Measurements from ENCODE around the gene DBP.
"Not testable (repeated sequence)": the region's sequence is repeated elsewhere in the genome, so short reads cannot be mapped to it uniquely, and the experiment has no call there.

The DBP gene

DNA sequence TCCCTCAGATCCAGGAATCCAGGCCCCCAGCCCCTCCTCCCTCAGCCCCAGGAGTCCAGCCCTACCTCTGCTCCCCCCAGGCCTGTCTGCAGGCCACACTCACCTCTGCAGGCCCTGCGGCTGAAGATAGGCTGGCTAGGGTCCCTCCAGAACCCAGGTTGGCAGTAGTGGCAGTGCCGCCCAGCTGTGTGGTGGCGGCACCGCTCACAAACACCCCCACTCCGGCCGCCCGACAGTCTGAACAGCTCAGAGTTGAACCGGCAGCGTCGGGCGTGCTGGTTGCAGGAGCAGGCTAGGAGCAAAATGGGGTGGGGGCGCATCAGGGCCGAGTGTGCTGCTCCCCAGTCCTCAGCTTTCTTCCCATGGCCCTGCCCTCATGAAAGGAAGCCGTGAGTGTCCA, 27.3 kb upstream of the DBP start:
- DNase-seq, result no peak

DNA sequence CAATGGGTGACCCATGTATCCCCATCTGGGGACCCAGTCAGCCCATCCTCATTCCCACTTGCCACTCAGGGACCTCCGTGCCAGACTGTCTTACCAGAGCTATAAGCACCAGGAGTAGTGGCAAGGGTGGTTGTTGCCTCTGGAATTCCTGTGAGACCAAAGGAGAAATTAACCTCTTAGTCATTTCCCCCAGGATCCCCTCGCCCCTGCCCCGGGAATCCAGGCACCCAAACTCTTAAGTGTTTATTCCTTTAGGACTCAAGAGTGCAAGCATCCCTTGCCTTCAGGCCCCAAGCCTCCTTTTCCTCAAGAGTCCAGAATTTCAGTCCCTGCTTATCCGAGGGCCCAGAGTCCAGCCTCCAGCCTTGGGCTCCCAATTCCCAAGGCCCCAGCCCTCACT, 26.5 kb upstream of the DBP start:
- DNase-seq, result no peak

DNA sequence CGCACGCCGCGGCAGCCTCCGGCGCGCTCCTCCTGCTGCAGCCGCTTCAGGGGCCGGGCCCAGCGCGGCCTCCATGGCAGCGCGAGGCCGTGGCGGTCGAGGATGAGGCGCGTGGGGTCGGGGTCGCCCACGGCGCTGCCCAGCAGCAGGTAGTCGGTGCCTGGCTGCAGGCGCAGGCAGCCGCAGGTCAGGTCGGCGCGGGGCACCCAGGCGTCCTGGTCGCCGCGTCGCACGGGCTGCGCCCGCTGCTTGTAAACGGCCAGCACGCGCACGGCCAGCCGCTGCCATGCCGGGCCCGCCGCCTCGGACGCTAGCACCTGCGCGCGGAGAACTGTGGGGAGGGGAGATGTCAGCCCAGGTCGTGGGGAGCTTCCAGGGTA, 24.5 kb upstream of the DBP start:
- DNase-seq, result no peak

DNA sequence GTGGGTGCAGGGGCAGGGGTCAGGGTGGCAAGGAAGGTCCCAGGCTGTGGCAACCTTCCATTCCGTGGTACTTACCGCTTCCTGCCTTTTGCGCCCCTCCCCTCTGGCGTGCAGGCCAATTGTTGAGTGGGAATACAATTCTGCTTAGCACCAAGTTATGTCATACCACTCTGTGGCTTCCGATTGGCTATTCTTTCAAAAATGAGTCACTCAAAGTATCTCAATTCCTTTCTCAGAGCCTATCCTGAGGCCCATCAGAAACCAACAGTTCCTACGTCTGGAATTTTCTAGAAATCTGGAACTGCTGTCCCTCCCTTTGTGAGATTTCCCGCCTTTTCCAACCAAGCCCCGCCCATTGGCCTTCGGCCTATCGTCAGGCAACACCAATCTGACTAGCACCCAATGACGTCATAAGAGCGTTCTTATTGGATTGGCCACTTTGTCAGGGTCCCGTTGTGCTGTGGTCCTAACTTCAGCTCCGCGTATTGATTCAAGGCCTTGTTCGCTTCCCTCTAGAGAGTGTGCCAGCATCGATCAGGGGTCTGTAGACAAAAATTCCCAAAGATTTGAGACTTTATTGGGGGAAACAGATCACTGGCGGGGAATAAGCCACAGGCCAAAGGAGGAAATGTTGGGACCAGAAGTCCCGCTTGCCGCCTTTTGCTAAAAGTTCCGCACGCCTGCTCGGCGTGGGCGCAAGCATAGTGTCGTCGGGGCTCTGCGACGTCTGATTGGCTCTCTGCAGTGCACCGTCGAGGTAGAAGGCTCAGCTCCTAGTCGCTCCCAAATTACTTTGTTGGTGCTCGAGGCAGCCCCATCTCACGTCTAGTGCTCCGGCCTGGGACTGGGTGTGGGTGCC, 23.9 kb upstream of the DBP start:
- peak; percentile 80 for DNase-seq

DNA sequence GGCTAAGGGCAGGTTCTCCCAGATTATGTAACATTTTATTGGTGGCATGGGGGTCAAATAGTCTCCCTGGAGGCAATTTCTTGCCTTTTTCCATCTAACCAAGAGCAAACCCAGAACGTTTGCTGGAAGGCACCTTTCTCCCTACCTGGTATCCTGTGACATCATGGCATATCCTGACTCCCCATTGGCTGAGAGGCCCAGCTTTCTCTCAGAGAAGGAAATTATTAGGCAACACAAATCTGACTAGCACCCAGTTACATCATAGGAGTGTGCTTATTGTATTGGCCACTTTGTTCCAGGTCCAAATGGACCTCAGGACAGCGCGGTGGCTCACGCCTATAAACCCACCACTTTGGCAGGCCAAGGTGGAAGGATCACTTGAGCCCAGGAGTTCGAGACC, 22.6 kb upstream of the DBP start:
- DNase-seq, result no peak

DNA sequence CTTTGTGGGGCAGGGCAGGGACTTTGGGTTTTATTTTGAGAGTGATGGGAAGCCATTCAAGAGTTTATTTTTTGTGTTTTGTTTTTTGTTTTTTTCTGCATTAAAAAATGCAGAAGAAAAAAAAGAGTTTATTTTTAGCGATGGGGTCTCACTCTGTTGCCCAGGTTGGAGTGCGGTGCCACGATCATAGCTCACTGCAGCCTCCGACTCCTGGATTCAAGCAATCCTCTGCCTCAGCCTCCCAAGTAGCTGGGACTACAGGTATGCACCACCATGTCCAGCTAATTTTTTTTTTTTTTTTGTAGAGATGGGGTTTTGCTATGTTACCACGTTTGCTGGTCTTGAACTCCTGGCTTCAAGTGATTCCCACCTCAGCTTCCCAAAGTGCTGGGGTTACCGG, 21.3 kb upstream of the DBP start:
- DNase-seq, result no peak

DNA sequence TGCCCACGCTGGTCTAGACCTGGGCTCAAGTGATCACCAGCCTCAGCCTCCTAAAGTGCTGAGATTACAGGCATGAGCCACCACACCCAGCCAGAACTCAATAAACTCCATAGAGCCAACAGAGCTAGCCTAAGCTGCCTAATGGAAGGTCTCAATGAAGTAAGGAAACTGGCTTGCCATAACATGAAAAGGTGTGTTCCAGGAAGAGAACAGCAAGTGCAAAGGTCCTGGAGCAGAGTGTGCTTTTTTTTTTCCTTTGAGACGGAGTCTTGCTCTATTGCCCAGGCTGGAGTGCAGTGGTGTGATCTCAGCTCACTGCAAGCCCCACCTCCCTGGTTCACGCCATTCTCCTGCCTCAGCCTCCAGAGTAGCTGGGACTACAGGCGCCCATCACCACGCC, 20.6 kb upstream of the DBP start:
- not testable (repeated sequence) for DNase-seq

DNA sequence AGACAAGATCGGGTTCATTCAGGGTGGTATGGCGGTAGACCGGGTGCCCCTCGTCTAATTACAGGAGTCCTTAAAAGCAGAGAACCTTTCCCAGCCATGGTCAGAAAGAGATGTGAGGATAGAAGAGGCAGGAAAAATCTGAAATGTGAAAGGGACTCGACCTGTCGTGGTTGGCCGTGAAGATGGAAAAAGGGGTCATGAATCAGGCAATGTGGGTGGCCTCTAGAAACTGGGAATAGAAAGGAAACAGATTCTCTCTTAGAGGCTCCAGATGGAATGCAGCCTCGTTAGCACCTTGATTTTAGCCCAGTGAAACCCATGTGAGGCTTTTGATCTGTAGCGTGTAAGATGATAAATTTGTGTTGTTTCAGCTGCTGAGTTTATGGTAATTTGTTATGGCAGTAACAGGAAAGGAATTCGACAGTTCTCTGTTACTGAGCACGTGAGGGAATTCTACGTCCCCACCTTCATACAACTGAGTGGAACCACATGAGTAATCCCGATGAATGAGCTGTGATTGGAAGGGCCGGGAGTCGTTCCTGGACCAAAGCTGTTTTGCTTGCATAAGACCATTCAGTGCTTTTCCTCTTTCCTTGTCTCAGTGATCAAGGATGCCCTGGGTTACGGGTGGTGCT, 19.8 kb upstream of the DBP start:
- no peak for DNase-seq

DNA sequence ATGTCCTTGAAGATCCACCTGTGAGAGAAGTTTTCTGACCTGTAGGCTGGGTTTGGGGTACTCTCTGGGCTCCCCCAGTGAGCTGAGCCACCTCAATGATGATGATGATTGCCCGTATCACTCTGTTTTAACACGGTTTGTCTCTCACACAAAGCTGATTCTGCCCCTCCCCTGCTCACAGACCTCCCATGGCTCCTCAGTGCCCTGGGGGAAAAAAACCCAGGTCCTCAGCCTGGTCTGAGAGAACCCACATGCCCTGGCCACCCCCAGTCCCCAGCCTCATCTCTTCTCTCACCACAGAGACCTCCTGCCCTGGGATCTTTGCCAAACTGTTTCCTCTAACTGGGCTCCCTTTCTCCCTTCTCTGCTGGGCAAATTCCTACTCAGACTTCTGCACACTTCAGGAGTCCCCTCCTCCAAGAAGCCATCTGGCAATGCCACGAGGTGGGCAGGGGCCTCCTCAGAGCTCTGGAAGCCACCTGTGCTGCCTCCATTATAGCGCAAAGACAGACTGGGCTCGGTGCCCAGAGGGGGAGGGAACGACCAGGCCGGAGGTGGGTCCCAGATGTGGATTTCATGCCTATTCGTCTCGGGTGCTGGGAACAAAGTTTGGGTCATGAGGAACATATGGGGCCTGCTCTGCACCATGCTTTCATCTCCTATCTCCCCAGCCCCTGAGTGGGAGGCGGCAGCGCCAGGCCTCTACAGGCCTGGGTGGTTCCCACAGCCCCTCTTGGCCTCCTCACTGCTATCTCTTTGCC, 17.3 kb upstream of the DBP start:
- no peak for DNase-seq

DNA sequence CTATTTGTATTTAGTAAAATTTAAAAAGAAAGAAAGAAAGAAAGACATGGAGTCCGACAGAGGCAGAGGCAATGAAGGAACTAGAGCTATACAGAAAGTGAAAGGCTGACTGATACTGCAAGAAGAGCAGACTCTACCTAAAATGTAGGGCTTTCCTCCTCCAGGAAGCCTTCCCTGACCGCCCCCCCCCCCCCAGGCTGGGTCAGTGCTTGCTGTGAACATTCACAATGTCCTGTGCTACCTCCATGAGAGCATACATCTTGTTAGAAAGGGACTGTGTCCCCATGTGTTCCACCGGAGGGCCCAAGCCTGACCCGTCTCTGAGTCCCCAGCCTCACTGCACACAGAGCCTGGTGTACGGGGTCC, 14.5 kb upstream of the DBP start:
- no peak for DNase-seq

DNA sequence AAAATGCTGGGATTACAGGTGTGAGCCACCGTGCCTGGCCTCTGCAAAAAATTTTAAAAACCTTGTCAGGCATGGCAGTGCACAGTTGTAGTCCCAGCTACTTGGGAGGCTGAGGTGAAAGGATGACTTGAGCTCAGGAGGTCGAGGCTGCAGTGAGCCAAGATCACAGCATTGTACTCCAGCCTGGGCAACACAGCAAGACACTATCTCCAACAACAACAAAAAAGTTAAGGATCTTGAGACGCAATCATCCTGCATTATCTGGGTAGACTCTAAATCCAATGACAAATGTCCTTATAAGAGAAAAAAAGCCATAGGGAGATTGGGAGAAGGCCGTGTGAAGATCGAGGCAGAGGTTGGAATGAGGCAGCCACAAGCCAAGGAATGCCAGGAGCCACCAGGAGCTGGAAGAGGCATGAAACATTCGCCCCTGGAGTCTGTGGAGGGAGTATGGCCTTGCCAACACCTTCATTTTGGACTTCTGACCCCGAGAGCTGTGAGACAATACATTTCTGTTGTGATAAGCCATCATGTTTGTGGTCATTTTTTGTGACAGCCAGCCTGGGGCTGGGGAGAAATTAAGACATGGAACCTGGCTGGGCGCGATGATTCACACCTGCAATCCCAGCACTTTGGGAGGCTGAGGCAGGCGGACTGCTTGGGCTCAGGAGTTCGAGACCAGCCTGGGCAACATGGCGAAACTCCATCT, 13.9 kb upstream of the DBP start:
- DNase-seq, result no peak

DNA sequence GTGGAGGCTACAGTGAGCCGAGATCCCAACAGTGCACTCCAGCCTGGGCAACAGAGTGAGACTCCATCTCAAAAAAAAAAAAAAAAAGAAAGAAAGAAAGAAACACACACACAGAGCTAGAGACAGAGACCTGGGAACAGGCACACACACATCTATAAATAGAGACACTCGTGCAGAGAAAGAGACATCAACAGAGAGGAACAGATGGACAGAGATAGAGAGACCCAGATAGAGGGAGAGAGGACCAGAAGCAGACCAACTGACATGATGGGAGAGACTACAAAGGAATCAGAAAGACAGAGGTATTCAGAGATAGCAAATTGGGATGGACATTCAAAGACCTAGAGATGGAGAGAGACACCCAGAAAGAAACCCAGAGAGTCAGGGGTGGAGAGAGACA, 11.0 kb upstream of the DBP start:
- DNase-seq, result no peak

DNA sequence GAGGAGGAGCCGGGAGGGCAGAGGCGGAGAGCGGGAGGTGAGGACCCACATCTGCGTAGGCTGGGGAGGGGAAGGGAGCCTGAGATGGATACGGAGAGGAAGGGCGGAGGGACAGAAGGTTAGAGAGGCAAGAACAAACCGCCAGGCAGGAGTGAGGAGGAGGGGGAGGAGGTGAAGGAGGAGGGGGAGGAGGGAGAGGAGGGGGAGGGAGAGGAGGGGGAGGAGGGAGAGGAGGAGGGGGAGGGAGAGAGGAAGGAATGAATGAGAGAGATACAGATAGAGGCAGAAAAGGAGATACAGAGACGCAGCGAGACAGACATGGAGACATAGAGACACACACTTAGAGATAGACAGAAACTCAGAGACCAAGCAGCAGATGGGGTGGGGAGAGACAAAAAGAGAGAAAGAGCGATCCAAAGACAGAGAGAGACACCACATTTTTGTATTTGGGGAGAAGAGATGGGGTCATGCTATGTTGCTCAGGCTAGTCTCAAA, 9.6 kb upstream of the DBP start:
- no peak for DNase-seq

DNA sequence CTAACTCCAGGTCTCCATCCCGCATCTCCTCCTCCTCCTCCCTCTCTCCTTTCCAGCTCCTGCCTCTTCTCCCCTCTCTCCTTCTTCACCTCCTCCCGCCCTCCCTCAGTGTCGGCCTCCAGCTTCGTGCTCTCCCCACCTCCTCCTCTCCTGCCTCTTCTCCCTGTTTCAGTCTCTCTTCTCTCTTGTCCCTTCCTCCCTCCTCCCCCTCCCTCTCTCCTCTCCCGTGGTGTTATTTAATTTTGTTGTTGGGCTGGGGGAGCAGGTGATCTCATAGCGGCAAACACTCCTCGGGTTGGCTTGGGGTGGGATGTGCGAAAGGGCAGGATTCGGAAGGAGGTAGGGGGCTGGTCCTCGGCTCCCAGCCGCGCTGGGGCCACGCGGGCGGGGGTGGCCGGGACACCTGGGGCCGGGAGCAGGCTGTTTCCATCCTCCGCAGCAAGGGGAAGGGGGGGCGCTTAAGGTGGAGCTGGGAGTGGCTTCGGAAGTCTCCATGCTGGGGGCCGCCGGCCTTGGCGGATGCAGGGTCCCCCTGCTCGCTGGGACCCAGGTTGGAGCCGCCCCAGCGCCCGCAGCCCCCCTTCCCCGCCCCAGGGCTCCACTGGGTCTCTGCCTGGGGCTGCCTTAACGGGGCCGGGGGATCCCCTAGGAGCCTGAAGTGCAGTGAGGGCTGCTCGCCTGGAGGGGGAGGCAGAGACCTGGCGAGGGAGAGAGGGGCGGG, 9.0 kb upstream of the DBP start, which contains the start of gene CA11:
CA11 (minus strand) TSS at position 187 of the 721 bp plus-strand sequence. CDS start 555 bp downstream, outside the sequence.
- peak; percentile 92 for DNase-seq

DNA sequence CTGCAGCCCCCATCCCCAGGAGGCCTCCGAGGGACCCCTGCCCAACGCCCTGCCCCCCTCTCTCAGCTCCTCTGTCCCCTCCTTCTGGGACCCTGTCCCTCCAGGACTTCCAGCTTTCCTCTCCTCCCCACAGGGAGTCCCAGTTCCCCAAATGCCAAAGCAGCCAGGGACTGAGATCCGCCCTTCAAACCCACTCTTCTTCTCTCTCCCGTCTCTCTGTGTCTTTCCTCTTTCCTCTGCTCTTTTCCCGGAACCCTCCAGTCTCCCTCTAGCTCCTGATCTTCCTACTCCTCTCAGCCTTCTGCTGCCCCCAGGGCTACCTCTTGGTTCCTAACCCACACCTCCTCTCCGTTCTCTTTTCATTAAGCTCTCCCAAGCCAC, 8.4 kb upstream of the DBP start:
- no peak for DNase-seq

DNA sequence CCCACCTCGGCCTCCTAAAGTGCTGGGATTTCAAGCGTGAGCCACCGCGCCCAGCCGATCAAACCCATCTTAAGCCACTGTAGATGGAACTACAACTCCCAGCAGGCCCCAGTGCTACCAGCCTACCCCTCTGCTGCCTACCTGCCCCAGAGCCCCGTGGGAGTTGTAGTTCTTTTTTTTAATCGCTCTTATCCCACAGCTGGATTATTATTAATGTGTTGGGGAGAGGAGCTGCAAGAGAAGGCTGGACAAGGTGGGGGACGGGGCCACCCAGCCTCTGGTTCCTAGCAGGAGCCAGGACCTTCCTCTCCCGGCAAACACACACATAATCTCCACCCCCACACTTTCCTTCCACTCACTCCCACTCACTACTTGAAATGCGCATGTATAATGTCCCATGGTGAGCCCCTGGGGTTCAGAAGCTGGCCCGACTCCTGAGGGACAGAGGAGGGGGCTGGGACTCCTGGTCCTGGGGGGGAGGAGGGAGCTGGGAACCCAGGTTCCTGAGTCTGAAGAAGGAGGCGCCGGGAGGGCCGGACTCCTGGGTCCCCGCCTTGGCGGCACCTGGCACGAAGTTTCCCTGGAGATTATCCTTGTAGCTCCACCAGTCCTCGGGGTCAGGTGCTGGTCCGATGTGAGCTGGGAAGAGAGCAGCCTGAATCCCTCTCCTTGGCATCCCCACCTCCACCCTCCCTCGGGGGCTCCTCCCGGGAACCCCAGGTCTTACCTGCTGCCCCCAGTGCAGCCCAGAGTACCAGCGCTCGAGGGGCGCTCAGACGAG, 7.8 kb upstream of the DBP start:
- peak; percentile 74 for DNase-seq

DNA sequence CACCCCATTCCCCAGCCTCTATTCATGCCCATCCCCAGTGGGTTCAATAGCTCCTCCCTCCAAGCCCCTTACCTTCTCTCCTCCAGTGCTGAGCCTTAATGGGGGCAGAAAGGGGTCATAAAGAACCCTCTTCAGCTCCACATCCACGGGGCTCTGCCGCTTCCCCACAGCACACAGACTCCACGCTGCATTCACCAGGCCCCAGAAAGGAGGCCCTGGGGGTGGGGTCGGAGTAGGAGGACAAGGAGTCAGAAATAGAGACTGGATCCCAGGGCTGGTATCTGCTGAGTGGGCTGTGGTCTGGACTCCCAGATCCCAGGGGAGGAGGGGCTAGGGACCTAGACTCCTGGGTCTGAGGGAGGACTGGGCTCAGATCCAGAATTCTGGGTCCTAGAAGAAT, 7.2 kb upstream of the DBP start:
- no peak for DNase-seq

DNA sequence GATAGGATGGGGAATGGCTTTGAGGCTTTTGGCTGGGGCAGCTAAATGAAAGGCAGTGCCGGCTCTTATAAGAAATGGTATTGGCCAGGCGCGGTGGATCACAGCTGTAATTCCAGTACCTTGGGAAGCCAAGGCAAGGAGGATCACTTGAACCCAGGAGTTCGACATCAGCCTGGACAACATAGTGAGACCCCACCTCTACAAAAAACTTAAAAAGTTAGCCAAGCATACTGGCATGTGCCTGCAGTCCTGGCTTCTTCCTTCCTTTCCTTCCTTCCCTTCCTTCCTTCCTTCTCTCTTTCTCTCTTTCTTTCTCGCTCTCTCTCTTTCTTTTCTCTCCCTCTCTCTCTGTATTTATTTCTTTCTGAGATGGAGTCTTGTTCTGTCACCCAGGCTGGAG, 5.7 kb upstream of the DBP start:
- no peak for DNase-seq

DNA sequence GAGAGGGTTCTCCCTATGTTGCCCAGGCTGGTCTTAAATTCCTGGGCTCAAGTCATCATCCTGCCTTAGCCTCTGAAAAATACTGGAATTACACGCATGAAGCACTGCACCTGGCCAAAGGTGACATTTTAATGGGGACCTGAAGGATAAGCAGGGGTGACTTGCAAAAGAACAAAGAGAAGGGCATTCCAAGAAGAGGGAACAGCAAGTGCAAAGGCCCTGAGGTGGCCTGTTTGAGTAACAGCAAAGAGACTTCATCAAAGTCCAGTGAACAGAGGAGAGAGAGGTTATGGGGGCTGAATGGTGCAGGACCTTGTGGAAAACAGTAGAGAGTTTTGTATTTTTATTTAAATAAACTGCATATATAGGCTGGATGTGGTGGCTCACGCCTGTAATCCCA, 4.7 kb upstream of the DBP start:
- DNase-seq, result no peak

DNA sequence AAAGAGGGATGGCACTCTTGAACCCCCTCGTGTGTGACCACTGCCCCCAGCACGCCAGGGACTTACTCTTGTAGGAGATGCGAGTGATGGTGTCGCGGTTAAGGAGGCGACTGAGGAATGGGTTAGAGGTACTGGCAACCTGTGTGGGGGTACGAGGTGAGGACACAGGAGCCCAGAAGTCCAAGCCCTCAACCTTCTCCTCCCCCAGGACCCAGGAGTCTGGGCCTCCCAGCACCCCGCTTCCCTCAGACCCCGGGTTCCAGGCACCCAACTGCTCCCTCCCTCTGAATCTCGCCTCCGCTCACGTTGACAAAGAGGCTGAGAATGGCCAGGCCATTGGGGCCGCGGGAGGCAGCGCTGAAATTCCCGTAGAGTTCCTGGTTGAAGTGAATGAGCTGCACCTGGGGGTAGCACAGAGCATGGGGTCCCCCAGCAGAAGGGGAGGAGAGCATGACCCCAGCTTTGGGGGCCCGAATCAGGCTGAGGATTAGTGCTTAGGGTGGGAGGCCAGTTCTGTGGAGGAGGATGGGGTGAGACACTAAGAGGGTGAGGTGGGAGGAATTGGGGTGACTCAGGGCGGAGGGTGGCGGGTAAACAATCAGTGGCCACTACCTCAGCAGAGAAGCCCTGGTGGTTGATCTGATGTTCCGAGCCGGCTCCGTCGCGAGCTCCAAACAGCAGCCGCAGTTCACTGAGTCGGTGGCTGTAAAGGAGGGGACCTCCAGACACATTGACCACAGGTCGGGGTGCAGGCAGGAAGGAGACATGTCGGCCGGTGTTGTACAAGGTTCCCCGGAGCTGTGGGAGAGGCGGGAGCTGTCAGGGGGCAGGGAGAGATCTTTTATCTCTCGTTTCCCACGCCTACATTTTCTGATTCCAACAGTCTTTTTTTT, 2.5 kb upstream of the DBP start:
- DNase-seq, result no peak
